ELR (cell line): Measurements from ENCODE around the gene RAB18.
"Not testable (repeated sequence)": the region's sequence is repeated elsewhere in the genome, so short reads cannot be mapped to it uniquely, and the experiment has no call there.

Source experiments
- DNase-seq: peaks from one replicate; pipeline ENCODE4 v3.0.0-alpha.2; 2015; ENCODE audit warnings: low read depth

Gene RAB18

DNA sequence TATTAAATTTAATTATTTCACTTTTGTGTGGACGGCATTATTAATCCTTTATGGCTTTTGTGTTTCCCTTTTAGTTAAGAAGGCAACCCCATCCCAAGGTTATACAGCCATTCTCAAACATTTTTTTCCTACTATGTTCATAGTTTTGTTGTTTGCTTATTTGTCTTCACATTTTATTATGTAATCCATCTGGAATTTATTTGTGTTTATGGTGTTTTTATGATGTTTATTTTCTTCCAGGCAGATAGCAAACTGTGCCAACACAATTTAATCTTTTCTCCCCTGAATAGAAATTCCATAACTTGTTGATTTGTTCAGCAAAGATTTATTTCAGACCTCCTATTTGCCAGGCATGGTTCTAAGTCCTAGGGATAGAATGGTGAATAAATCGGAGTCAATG lies 42.9 kb downstream of the RAB18 start:
- DNase-seq, result no peak

DNA sequence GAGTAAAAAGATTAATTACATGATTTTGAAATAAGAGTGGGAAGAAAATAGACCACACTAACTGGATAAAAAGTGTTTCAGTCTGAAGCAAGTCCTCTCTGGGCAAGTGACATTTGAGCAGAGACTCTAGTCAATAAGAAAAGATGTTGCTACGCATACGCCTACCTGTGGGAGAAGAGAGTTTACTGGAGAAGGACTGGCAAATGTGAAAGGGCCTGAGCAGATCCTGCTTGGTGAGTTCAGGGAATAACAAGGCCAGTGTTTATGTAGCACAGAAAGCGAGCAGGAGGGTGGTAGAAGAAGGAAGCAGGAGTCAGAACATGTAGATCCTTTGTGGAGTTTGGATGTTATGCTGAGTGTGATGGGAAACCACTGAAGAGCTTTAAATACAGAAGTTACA lies 43.4 kb downstream of the RAB18 start:
- no peak for DNase-seq

- no peak for DNase-seq
Observed at GRCh38 chr10:27550823-27551222, 46.7 kb downstream of the RAB18 start.

- peak; percentile 77 for DNase-seq
Observed at GRCh38 chr10:27558612-27559020, 54.5 kb downstream of the RAB18 start.

DNA sequence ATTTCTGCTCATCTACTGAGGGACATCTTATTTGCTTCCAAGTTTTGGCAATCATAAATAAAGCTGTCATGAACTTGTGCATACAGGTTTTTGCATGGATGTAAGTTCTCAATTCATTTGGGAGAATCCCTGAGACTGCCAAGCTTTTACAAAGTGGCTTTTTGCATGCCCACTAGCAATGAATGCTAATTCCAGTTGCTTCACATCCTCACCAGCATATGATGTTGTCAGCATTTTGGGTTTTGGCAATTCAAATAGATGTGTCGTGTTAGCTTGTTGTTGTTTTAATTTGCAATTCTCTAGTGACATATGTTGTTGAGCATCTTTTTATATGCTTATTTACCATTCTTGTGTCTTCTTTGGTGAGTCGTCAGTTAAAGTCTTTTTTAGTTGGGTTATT lies 57.2 kb downstream of the RAB18 start:
- DNase-seq, result no peak

DNA sequence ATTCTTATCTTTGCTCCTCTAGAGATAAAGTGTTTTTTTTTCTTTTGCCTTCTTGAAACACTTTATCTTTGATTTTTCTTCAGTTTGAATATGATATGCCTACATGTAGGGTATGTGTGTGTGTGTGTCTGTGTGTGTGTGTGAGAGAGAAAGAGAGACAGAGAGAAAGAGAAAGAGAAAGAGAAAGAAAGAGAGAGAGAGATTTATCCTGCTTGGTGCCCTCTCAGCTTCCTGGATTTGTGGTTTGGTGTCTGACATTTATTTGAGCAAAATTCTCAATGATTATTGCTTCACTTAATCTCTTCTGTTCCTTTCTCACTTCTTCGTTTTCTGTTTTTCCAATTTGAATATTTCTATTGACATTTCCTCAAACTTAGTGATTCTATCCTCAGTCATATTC lies 60.3 kb downstream of the RAB18 start:
- no peak for DNase-seq

DNA sequence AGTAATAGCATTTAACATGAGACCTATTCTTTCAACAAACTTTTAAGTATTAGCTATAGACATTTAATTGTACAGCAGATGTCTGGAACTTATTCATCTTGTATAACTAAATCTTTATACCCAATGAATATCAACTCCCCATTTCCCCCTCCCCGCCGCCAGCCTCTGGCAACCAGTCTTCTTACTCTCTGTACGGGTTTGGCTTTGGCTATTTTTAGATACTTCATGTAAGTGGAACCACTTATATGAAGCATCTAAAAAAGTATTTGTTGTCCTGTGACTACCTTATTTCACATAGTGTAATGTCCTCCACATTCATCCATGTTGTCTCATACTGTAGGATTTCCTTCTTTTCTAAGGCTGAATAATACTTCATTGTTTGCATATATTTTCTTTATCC lies 60.8 kb downstream of the RAB18 start:
- no peak for DNase-seq

DNA sequence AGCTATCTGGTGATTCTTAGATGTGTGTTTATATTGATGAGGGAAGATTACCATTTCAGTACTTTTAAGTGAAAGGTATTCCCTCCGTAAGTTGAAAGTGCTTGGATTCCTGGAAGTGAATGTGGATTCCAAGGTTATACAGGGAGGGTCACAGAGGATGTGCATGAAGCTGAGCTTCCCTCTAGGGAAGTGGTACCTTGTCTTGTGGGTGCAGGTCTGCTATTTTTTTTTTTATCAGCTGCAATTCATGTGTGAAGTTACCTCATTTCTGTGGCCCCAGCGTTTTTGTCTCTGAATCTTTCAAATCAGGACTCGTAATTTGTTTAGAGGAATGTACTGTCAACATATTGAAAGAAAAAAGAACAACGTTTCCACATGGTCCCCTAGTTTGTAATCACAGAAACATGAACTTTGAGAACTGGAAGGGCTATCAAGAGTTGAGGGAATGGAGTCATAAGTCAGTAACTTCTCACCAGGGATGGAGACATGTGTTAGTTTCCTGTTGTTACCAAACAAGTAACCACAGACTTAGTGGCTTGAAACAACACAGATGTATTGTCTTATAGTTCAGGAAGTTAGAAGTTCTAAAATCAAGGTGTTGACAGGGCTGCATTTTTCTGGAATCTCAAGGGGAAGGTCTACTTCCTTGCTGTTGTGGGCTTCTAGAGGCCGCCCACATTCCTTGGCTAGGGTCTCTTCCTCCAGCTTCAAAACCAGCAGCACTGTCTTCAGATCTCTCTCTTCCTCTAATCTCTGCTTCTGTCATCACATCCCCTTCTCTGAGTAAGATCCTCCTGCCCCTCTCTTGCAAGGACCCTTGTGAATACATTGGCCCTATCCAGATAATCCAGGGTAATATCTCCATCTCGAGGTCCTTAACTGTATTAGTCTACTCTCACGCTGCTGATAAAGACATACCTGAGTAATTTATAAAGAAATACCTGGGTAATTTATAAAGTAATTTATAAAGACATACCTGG lies 64.4 kb downstream of the RAB18 start:
- DNase-seq, result no peak

- DNase-seq, result no peak
Observed at GRCh38 chr10:27569946-27570345, 65.8 kb downstream of the RAB18 start.

GRCh38 chr10:27577038-27577437 lies 72.9 kb downstream of the RAB18 start:
- not testable (repeated sequence) for DNase-seq

DNA sequence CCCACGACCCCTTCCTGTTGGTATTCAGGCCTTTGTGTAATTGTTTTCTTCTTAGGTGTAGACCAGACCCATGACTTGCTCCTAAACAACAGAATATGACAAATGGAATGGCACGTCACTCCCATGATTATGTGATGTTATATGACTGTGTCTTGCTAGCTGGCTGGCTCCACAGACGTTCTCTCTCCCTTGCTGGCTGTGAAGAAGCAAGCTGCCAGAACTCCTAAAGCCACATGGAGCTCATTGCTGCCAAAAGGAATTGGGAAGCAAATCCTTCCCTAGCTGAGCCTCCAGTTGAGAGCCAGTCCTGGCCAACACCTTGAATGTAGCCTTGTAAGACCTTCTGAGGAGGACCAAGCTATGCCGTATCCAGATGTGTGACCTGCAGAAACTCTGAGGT lies 74.2 kb downstream of the RAB18 start:
- DNase-seq, result no peak

DNA sequence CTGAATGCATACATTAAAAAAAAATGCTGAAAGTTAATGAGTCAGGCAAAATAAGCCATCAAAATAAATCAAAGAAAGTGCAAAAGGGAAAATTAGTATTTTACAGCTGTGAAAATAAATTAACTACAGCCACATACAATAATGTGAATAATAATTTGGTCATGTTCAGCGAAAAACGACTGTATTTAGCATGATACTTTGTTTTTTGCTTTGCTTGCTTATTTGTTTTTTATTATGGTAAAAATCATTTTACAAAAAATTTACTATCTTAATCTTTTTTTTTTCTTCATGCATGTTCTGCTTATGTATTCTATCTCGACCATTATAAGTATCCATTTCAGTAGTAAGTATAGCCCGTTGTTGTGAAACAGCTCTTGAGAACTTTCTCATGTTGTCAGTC lies 77.1 kb downstream of the RAB18 start:
- DNase-seq, result no peak

GRCh38 chr10:27584302-27584701 lies 80.2 kb downstream of the RAB18 start:
- DNase-seq, result no peak
